HG03135 (cell line): ENCODE data around the gene SECTM1.

Experiments used
- ATAC-seq: cut with Tn5 transposase; IDR thresholded peaks from one replicate; pipeline ENCODE4 v1.9.1; 2021; ENCODE audit warnings: mild to moderate bottlenecking, moderate library complexity; ENCODE audit not compliant: unreplicated experiment

The SECTM1 gene

DNA sequence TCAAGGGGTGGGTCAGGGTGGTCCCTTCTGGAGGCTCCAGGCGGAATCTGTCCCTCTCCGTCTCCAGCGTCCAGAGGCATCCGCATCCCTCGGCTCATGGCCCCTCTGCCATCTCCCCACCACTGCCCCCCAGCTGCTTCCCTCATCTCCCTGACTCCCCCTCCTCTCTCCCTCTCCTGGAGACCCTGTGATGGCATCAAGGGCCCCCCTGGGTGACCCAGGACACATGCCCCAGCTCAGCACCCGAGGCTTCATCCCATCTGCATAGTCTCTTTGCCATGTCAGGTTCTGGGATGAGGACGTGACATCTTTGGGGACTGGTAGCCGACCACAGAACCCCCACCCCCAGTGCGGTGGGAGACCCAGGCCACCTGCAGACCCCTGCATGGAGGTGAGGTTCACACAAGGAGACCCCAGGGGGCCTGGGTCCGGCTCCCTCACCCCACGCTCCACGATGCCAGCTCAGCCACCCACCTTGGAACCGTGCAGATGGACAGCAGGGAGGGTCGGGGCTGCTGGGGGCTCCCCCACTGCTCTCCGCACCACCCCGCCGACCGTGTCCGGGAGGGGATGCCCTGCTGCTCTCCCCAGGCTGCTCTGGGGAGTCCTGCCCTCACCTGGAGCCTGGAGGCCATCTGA lies 3.8 kb downstream of the SECTM1 start:
- no peak for ATAC-seq

DNA sequence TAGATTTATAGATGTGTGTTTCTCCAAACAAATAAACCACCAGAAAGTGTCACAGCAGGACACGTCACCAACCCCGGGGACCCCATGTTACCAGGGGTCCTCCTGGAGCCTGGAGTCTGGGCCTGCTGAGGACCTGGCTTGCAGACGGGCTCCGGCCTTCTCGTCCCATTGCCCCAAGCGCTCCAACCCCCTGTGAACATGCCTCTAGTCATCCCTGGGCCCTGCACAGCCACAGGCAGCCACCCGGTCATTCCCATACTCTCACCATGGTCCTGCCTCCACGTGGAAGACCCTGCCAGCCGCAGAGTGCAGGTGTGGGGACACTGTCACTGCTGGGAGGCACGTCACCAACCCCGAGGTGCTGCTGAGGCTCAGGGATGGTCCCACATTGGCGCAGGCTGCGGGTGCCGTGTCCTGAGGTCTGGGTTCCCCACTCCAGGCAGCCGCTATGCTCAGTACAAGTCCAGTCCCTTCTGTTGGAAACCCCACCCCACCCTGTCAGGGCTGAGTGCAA lies 4.5 kb downstream of the SECTM1 start:
- no peak for ATAC-seq

- no peak for ATAC-seq
These were observed 5.2 kb downstream of the SECTM1 start for GRCh38 chr17:82328141-82328993.

DNA sequence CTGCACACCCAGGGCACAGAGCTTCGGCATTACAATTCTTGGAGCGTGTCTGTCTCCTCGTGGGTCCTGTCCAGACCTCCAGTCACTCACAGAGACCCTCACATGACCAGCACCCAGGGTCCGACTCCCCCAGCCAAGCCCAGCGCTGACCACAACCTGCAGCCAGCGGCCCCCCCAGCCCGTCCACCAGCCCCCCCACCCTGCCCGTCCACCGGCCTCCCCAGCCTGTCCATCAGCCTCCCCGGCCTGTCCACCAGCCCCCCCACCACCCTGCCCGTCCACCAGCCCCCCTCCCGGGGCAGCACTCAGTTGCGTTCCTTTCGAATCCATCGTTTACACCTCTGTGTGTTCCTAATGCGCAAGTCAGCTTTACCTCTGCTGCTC lies 5.8 kb downstream of the SECTM1 start:
- ATAC-seq: no peak

GRCh38 chr17:82327289-82327688 lies 6.3 kb downstream of the SECTM1 start:
- no peak for ATAC-seq

DNA sequence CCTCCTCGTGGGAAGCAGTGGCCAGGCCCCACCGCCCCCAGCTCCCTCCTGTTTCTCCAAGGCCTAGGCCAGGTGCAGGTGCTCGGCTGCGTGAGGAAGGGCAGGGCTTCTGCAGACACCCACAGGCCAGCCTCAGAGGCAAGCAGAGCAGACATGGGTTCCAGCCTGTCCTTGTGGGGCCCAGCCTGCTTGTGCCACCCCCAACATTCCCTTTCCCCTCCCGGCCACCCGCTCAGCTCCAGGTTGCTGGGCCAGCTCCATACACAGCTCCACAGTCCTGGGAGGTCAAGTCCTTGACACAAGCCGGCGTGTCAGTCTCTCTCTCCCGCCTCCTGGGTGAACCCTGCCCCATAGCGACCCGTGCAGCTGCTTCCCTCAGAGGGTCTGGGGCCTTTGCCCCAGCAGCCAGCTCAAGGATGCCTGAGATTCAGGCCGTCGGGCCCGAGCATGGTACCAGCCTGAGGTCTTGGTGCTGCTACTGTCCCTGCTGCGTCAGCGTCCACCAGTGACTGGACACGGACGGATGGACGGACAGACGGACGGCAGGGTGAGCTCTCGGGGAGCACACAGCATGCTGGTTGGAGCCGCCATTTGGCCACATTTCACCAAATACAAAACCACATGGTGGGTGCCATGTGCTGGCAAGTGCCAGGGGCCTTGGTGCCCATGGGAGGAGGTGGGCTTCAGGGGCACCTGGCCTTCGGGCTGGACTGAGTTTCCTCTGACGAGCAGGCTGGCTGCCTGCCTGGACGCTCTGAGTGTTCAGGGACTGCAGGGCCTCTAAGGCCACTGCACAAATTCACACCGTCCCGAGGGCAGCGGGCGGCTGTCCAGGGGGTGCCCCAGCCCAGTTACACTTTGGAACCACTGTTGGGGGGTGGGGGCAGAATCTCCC lies 8.0 kb downstream of the SECTM1 start:
- no peak for ATAC-seq

GRCh38 chr17:82324566-82325285 lies 8.8 kb downstream of the SECTM1 start:
- ATAC-seq: no peak

DNA sequence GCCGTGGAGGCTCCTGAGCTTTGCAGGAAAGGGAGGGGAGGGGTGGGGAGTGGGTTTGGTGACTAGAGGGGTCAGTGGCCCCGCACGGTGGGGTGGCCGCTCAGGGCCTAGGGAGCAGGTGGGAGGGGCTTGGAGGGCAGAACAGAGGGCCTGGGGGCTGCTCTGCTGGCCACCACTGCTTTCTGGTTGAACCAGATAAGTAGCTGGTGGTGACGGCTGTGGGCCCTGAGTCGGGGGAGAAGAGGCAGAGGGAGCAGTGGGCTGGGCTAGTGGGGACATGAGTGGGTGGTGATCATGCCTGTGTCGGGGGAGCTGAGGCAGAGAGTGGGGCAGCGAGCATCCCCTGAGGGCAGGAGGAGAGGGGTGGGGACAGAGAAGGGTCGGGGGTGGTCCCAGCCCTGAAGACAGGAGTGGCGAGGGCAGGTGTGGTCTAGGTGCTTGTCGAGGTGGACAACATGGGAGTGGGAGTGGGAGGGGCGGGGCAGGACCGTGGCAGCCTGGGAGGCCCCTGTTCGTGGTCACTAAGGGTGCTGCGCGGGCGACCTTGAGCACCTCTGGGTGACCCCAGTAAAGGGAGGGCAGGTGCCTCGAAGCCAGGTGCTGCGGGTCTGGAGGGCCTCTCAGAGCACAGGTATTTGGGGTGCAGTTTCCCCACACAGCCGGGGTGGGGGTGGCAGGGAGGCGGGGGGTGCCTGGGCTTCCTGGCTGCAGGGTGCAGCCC lies 9.9 kb downstream of the SECTM1 start:
- no peak for ATAC-seq

DNA sequence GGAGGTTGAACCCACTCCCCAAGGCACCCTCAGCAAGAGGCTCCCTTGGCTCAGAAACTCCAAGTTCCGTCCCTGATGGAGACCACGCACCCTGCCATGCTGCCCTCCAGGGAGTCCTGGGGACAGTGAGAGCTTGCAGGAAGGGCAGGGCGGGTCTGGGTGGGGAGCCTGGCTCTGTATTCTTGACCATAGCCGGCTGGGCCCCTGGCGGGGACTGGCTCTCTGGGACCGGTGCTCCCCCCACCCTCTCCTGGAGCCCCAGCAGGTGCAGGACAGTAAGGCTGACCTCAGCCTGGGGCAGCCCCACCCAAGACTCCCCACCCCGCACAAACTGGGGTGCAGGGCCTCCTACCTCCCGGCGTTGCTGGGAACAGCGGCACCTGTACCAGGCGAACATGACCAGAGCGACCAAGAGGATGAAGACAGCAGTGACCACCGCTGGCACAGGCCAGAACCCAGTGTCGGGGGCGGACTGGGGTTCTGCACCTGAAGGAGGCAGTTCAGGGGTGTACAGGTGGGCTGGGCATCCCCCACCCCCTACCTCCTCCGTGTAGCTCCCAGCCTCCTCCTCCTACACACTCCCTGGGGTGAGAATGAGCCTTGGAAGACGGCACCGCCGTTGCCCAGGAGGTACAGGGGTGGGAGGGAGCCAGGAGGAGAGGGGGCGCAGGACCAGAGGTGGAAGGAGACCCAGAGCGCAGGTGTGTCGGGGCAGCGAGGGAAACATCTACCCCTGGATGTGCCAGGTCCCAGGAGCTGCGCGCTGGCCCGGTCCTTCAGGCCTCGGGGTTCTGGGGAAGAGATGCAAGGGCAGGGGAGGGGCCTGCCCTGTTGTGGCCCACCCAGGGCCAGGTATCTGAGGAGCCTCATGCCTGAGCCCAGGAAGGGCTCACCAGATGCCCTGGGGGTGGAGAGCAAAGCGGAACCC lies 10.8 kb downstream of the SECTM1 start:
- no peak for ATAC-seq

- ATAC-seq: no peak
These were observed 11.6 kb downstream of the SECTM1 start for GRCh38 chr17:82321947-82322466.

GRCh38 chr17:82320956-82321927 lies 12.3 kb downstream of the SECTM1 start:
- ATAC-seq: no peak

DNA sequence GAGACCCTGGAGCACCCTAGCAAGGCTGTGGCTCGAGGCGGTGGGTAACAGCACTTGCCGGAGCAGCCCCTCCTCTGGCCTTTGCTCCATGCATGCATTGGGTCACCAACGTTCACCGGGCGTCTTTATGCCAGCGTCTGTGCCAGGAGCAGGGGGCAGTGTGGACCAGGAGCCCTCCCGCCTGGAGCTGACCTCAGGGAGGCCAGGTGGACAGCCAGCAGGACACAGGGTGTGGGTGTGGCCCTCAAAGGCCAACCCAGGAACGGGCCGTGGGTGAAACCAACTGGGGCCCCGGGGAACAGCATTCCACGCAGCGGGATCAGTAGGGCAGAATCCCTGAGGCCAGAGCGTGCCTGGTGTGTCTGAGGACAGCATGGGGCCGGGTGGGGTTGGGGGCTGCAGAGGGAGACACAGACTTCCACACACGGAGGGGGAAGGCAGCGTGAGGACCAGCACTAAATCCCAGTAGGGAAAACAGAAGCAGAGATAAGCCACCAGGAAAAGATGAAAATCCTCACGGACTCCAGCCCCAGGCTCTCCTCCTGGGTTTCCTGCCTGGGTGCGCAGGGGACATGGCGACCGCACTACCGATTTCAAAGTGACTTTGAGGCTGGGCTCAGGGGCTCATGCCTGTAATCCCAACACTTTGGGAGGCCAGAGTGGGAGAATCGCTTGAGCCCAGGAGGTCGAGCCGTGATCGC lies 13.3 kb downstream of the SECTM1 start:
- no peak for ATAC-seq

- no peak for ATAC-seq
These were observed 13.9 kb downstream of the SECTM1 start for GRCh38 chr17:82319619-82320062.

GRCh38 chr17:82318772-82319606 lies 14.6 kb downstream of the SECTM1 start:
- ATAC-seq: no peak

DNA sequence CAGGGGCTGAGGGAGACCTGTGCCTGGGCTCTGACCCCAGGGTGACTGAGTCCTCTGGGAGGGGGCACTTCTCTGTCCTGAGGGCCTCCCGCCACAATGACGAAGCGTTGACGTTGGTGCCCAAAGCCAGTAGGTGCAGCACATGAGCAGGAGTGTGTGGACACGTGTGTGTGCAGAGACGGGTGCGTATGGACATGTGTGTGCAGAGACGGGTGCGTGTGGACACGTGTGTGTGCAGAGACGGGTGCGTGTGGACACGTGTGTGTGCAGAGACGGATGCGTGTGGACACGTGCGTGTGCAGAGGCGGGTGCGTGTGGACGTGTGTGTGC lies 15.4 kb downstream of the SECTM1 start:
- no peak for ATAC-seq
